GM20000 (cell line): Measurements from ENCODE around the gene FLNB.

Source experiments
- DNase-seq: peaks from one replicate; pipeline ENCODE4 v3.0.0; 2012; ENCODE audit warnings: low spot score
- CTCF ChIP-seq: IDR thresholded peaks from 2 replicates; pipeline ENCODE4 v1.5.1; 2012; ENCODE audit warnings: mild to moderate bottlenecking, control low read depth; ENCODE audit errors: extremely low read depth, missing control alignments

Gene FLNB

GRCh38 chr3:57962448-57962834 lies 45.8 kb upstream of the FLNB start:
- TF ChIP-seq CTCF: no peak
- DNase-seq: no peak

GRCh38 chr3:57963811-57964346 lies 44.3 kb upstream of the FLNB start:
- no peak for DNase-seq
- no peak for TF ChIP-seq CTCF

- no peak for DNase-seq
- TF ChIP-seq CTCF: no peak
Measured at GRCh38 chr3:57966829-57967228, 41.4 kb upstream of the FLNB start.

GRCh38 chr3:57967590-57967989 lies 40.6 kb upstream of the FLNB start:
- no peak for TF ChIP-seq CTCF
- no peak for DNase-seq

- no peak for DNase-seq
- no peak for TF ChIP-seq CTCF
Measured at GRCh38 chr3:57968501-57968900, 39.7 kb upstream of the FLNB start.

- DNase-seq: no peak
- no peak for TF ChIP-seq CTCF
Measured at GRCh38 chr3:57971975-57972374, 36.2 kb upstream of the FLNB start.

DNA sequence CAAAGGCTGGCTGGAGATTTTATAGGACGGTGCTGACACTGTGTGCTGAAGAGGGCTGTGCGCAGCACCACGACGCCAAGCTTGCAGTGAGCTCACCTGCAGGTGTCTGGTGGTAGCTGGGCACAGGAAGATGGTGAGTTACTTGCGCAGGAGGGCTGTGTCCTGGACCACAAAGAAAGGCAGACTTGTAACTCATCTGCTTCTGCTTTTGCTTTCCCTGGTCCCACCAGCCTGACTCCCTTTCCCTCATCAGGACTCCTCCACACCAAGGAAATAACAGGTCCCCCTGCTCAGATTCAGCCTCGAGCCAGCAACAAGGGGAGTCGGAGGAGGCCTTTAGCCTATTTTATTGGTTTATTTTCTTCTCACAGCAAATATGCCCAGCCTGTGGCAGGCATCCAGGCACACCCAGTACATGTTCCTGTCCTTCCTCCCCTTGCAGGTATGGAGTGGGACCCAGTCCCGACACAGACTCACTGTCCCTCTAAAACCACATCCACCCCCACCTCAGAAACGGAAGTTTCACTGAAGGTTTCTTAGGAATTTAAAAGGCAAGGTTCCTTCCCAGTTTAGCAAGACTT lies 35.6 kb upstream of the FLNB start:
- DNase-seq: no peak

More for the DNA sequence above, 35.6 kb upstream of the FLNB start:
- TF ChIP-seq CTCF: no peak
